TTC549 (cell line): ENCODE data around the gene SLC19A1.

Experiments used
- FAIRE-seq: peaks from 2 replicates; lab custom pipeline; 2012; peaks lifted over from hg19 to GRCh38; lab: Jason Lieb, UNC

Gene SLC19A1

GRCh38 chr21:45478115-45478801 is 64.0 kb downstream of the SLC19A1 start:
- FAIRE-seq: no peak

GRCh38 chr21:45477176-45478114 is 64.8 kb downstream of the SLC19A1 start:
- no peak for FAIRE-seq

- no peak for FAIRE-seq
These were observed 65.7 kb downstream of the SLC19A1 start for GRCh38 chr21:45476582-45476981.

- no peak for FAIRE-seq
These were observed 66.3 kb downstream of the SLC19A1 start for GRCh38 chr21:45475797-45476570.

GRCh38 chr21:45475004-45475685 is 67.1 kb downstream of the SLC19A1 start:
- FAIRE-seq: no peak

GRCh38 chr21:45474323-45474950 is 67.8 kb downstream of the SLC19A1 start:
- FAIRE-seq: no peak

- no peak for FAIRE-seq
These were observed 68.5 kb downstream of the SLC19A1 start for GRCh38 chr21:45473496-45474322.

GRCh38 chr21:45472445-45473365 is 69.5 kb downstream of the SLC19A1 start:
- FAIRE-seq: no peak

- no peak for FAIRE-seq
These were observed 70.6 kb downstream of the SLC19A1 start for GRCh38 chr21:45471525-45472221.

- no peak for FAIRE-seq
These were observed 71.3 kb downstream of the SLC19A1 start for GRCh38 chr21:45470773-45471524.

- FAIRE-seq: no peak
These were observed 72.1 kb downstream of the SLC19A1 start for GRCh38 chr21:45470087-45470515.

- no peak for FAIRE-seq
These were observed 72.8 kb downstream of the SLC19A1 start for GRCh38 chr21:45469273-45470086.

GRCh38 chr21:45468971-45469272 is 73.3 kb downstream of the SLC19A1 start:
- no peak for FAIRE-seq

GRCh38 chr21:45468051-45468970 is 73.9 kb downstream of the SLC19A1 start:
- no peak for FAIRE-seq

GRCh38 chr21:45467221-45467779 is 74.9 kb downstream of the SLC19A1 start:
- FAIRE-seq: no peak
